Gastroesophageal sphincter (tissue), 3 donors: ENCODE results near the gene RAB1B.

Experiments used
- CTCF ChIP-seq, 4 experiments: fragments of 200-600 bp in 2 of 4; fragments of 450-650 bp in 2 of 4; sonication (generic) in 1 of 4; IDR thresholded peaks; one replicate each; pipeline ENCODE4 v1.5.1; 2017 to 2019; ENCODE audit warnings: antibody characterized with exemption in 4 of 4, mild to moderate bottlenecking in 2 of 4, moderate library complexity in 2 of 4
- POLR2A ChIP-seq, 2 donors: fragments of 450-650 bp; IDR thresholded peaks; one replicate each; pipeline ENCODE4 v1.6.1; 2017; ENCODE audit warnings: antibody characterized with exemption in 2 of 2, mild to moderate bottlenecking in 2 of 2, moderate library complexity in 1 of 2

- no peak for TF ChIP-seq CTCF (IDR thresholded peaks at IDR 0.05)
- no peak for TF ChIP-seq POLR2A (IDR thresholded peaks at IDR 0.05)
Observed at GRCh38 chr11:66261578-66261977, 6.9 kb upstream of the RAB1B start.
